Trophoblast cell (in vitro differentiated cells and primary cell): ENCODE data around the gene TMC8.

ENCODE experiments used
- DNase-seq, 2 donors: peaks; one replicate each; pipeline ENCODE4 v3.0.0-alpha.2; 2016
- H2AFZ ChIP-seq: 2 replicates; pipeline ENCODE4 v1.6.1; 2013; ENCODE audit warnings: low read length, moderate library complexity, mild to moderate bottlenecking; ENCODE audit not compliant: insufficient read depth, poor library complexity
- H2AK5ac ChIP-seq: 2 replicates; pipeline ENCODE4 v1.6.1; 2013; ENCODE audit warnings: mild to moderate bottlenecking, low read length
- H2BK120ac ChIP-seq: 2 replicates; pipeline ENCODE4 v1.6.1; 2013; ENCODE audit warnings: low read length, mild to moderate bottlenecking, moderate library complexity; ENCODE audit not compliant: insufficient read depth, poor library complexity
- H2BK12ac ChIP-seq: 2 replicates; pipeline ENCODE4 v1.6.1; 2013; ENCODE audit warnings: mild to moderate bottlenecking, low read length, moderate library complexity
- H2BK5ac ChIP-seq: 2 replicates; pipeline ENCODE4 v1.6.1; 2013; ENCODE audit warnings: low read length, low read depth, moderate library complexity, mild to moderate bottlenecking; ENCODE audit not compliant: poor library complexity
- H3K14ac ChIP-seq: 2 replicates; pipeline ENCODE4 v1.6.1; 2013; ENCODE audit warnings: mild to moderate bottlenecking, low read length
- H3K18ac ChIP-seq: 2 replicates; pipeline ENCODE4 v1.6.1; 2013; ENCODE audit warnings: mild to moderate bottlenecking, low read length
- H3K23ac ChIP-seq: 2 replicates; pipeline ENCODE4 v1.6.1; 2013; ENCODE audit warnings: low read length
- H3K27ac ChIP-seq: 2 replicates; pipeline ENCODE4 v1.5.1; 2013; ENCODE audit warnings: low read depth, mild to moderate bottlenecking, inconsistent platforms, low read length, moderate library complexity
- H3K27me3 ChIP-seq: 2 replicates; pipeline ENCODE4 v1.6.1; 2013; ENCODE audit warnings: inconsistent platforms, mild to moderate bottlenecking, low read length, moderate library complexity; ENCODE audit not compliant: insufficient read depth
- H3K36me3 ChIP-seq, 2 experiments: 1 replicate in 1 of 2; 2 replicates in 1 of 2; pipeline ENCODE4 v1.6.1; 2013; ENCODE audit warnings: low read length in 2 of 2, mild to moderate bottlenecking in 2 of 2, moderate library complexity in 1 of 2; ENCODE audit not compliant: insufficient read depth in 2 of 2, control insufficient read depth in 1 of 2
- H3K4ac ChIP-seq: 2 replicates; pipeline ENCODE4 v1.6.1; 2013; ENCODE audit warnings: low read depth, mild to moderate bottlenecking, low read length, moderate library complexity
- H3K4me1 ChIP-seq, 2 experiments: 1 replicate in 1 of 2; 2 replicates in 1 of 2; pipeline ENCODE4 v1.6.1; 2013; ENCODE audit warnings: low read length in 2 of 2, mild to moderate bottlenecking in 2 of 2, moderate library complexity in 1 of 2; ENCODE audit not compliant: insufficient read depth in 2 of 2, control insufficient read depth in 1 of 2
- H3K4me2 ChIP-seq: 2 replicates; pipeline ENCODE4 v1.6.1; 2013; ENCODE audit warnings: inconsistent platforms, mild to moderate bottlenecking, low read length, moderate library complexity
- H3K4me3 ChIP-seq: 2 replicates; pipeline ENCODE4 v1.5.1; 2013; ENCODE audit warnings: mild to moderate bottlenecking, low read depth, low read length, inconsistent platforms
- H3K79me1 ChIP-seq: one replicate; pipeline ENCODE4 v1.6.1; 2013; ENCODE audit warnings: low read length
- H3K79me2 ChIP-seq: 2 replicates; pipeline ENCODE4 v1.6.1; 2013; ENCODE audit warnings: low read length, mild to moderate bottlenecking; ENCODE audit not compliant: control insufficient read depth, insufficient read depth, poor library complexity
- H3K9ac ChIP-seq: 2 replicates; pipeline ENCODE4 v1.6.1; 2013; ENCODE audit warnings: mild to moderate bottlenecking, low read length
- H3K9me3 ChIP-seq: 2 replicates; pipeline ENCODE4 v1.6.1; 2013; ENCODE audit warnings: low read depth, mild to moderate bottlenecking, control low read depth, inconsistent platforms, low read length; ENCODE audit not compliant: insufficient read depth
- H4K12ac ChIP-seq: 2 replicates; pipeline ENCODE4 v1.6.1; 2013; ENCODE audit warnings: low read depth, mild to moderate bottlenecking, low read length, moderate library complexity
- H4K8ac ChIP-seq: 2 replicates; pipeline ENCODE4 v1.6.1; 2013; ENCODE audit warnings: low read depth, mild to moderate bottlenecking, low read length, moderate library complexity
- H4K91ac ChIP-seq: one replicate; pipeline ENCODE4 v1.6.1; 2013; ENCODE audit warnings: low read depth, mild to moderate bottlenecking, low read length, moderate library complexity
- WGBS: extraction: QIAGEN DNeasy Blood & Tissue Kit; methylation state at CpG from one replicate; pipeline ENCODE4 v1.1.7; 2013; ENCODE audit warnings: missing lambda C conversion rate; ENCODE audit not compliant: insufficient read length, insufficient coverage; ENCODE audit errors: extremely low coverage; 5-methylcytosine and 5-hydroxymethylcytosine counted together

The TMC8 gene

DNA sequence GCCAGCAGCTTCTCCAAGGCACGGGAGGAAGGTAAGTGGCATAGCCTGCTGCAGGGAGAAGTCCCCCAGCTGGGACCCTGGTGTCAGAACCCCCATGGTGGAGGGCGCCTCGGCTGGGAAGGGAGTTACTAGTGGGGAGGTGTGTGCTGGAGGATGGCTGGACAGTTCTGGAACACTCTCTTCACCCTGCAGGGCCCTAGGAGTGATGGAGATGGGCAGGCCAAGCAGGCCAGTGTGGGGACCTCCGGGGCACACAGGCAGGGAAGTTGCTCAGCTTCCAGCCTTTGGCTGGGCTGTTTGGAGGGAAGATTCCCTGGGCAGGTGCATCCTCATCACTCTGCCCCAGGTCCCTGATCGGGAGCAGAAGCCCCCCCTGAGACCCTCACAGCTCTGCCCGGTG is 16.3 kb downstream of the TMC8 start:
- no peaks in the 10 kb centered on the region for H3K9me3 ChIP-seq
- H2BK120ac ChIP-seq: no peak overlapping the region
- no peak overlapping the region for H3K14ac ChIP-seq
- H3K18ac ChIP-seq: no peak overlapping the region
- no peak overlapping the region for H3K23ac ChIP-seq
- no peak overlapping the region for H4K8ac ChIP-seq
- no CpG with 5 or more reads among the region's 6 CpGs for WGBS
- no peak overlapping the region for H2BK12ac ChIP-seq
- H3K9ac ChIP-seq: no peak overlapping the region
- H3K79me1 ChIP-seq: no peaks in the 10 kb centered on the region
- H3K4me1 ChIP-seq: peaks cover 2 to 4% of the 10 kb centered on the region in 2 experiments
- H3K79me2 ChIP-seq: no peaks in the 10 kb centered on the region
- H2AK5ac ChIP-seq: no peak overlapping the region
- no peak overlapping the region for H3K4me3 ChIP-seq
- no peak for DNase-seq
- H3K36me3 ChIP-seq: no peaks in the 10 kb centered on the region
- H2BK5ac ChIP-seq: no peak overlapping the region
- H3K4ac ChIP-seq: no peak overlapping the region
- no peak overlapping the region for H4K91ac ChIP-seq
- no peaks in the 10 kb centered on the region for H3K27me3 ChIP-seq
- no peak overlapping the region for H2AFZ ChIP-seq
- no peak overlapping the region for H4K12ac ChIP-seq
- no peak overlapping the region for H3K4me2 ChIP-seq
- H3K27ac ChIP-seq: no peak overlapping the region

DNA sequence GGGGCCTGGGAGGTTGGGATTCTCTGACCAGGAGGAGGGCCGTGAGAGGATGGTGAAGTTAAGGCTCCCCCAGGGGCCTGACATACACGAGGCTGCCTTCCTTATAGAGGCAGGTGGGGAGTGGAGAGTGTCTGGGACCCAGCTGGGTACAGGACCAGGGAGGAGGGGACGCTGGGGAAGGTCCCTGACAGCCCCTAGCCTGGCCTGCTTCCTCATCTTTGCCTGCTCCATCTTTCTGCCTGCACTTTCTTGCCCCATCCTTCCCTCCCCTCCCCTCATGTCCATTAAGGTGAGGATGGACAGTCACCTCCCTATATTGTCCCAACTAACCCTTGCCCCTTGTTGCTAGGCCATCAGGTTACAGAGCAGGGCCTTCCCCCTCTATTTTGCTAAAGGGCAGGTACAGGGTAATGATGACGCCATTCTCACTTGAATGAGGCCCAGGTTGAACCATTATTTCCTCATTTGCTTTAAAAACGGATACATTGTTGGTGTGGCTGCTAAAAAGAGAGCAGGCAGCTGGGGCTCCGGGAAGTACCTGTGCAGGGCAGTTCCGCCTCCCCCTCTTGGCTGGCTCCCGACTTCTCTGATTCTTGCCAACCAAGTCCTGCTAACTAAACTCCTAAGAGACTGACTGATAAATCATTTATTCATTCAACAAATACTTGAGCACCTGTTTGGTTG is 16.9 kb downstream of the TMC8 start:
- no peaks in the 10 kb centered on the region for H3K79me2 ChIP-seq
- H3K4ac ChIP-seq: no peak overlapping the region
- H3K4me1 ChIP-seq: peaks cover 2 to 5% of the 10 kb centered on the region in 2 experiments
- H3K9me3 ChIP-seq: no peaks in the 10 kb centered on the region
- no peak overlapping the region for H2BK5ac ChIP-seq
- H3K23ac ChIP-seq: no peak overlapping the region
- no peak overlapping the region for H4K91ac ChIP-seq
- H3K4me3 ChIP-seq: no peak overlapping the region
- H4K12ac ChIP-seq: no peak overlapping the region
- DNase-seq: no peak
- H3K27ac ChIP-seq: no peak overlapping the region
- H2BK12ac ChIP-seq: no peak overlapping the region
- H3K4me2 ChIP-seq: no peak overlapping the region
- H2BK120ac ChIP-seq: no peak overlapping the region
- no peak overlapping the region for H3K9ac ChIP-seq
- H3K18ac ChIP-seq: no peak overlapping the region
- no peaks in the 10 kb centered on the region for H3K79me1 ChIP-seq
- no peaks in the 10 kb centered on the region for H3K36me3 ChIP-seq
- no peak overlapping the region for H2AK5ac ChIP-seq
- no peak overlapping the region for H2AFZ ChIP-seq
- H3K14ac ChIP-seq: no peak overlapping the region
- H3K27me3 ChIP-seq: no peaks in the 10 kb centered on the region
- H4K8ac ChIP-seq: no peak overlapping the region
- no CpG with 5 or more reads among the region's 8 CpGs for WGBS

DNA sequence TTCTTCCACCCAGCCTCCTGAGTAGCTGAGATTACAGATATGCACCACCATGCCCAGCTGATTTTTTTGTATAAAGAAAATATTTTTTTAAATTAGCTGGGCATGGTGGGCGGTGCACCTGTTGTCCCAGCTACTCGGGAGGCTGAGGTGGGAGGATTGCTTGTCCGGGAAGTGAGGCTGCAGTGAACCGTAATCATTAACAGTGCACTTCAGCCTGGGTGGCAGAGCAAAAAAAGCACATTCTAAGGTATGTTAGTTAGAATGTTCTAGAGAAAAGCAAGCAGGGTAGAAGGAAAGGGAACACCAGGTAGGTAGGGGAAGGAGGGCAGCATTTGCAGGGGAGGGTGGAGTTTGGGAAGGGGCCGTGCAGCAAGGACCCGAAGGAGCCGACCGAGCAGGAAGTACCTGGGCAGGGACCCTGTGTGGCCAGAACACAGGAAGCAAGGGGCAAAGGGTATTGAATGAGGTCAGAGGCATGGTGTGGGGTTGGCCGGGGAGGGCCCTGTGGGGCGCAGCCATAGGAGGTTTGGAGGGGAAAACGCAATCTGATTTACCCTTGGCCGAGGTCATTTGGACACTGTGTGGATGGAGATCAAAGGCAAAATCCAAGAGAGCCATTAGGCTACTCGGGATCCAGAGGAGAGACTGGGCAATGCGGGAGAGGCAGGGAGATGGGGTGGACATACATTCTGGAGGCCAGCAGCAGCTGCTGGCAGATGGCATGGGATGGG is 17.9 kb downstream of the TMC8 start:
- Histone ChIP-seq H4K12ac (no peak overlapping the region), H3K79me2 (no peaks in the 10 kb centered on the region), H3K4ac (no peak overlapping the region), H4K8ac (no peak overlapping the region), H3K4me1 (peaks cover 2 to 5% of the 10 kb centered on the region in 2 experiments), H3K4me3 (no peak overlapping the region), H3K14ac (no peak overlapping the region), H3K9me3 (no peaks in the 10 kb centered on the region), H3K9ac (no peak overlapping the region), H3K4me2 (no peak overlapping the region), H3K18ac (no peak overlapping the region), H3K79me1 (no peaks in the 10 kb centered on the region), H3K23ac (no peak overlapping the region), H2BK5ac (no peak overlapping the region), H3K36me3 (no peaks in the 10 kb centered on the region), H4K91ac (no peak overlapping the region), H2AK5ac (no peak overlapping the region), H2BK12ac (no peak overlapping the region), H2AFZ (no peak overlapping the region), H3K27me3 (no peaks in the 10 kb centered on the region), H3K27ac (no peak overlapping the region), H2BK120ac (no peak overlapping the region)
- DNase-seq: no peak
- WGBS: no CpG with 5 or more reads among the region's 14 CpGs

DNA sequence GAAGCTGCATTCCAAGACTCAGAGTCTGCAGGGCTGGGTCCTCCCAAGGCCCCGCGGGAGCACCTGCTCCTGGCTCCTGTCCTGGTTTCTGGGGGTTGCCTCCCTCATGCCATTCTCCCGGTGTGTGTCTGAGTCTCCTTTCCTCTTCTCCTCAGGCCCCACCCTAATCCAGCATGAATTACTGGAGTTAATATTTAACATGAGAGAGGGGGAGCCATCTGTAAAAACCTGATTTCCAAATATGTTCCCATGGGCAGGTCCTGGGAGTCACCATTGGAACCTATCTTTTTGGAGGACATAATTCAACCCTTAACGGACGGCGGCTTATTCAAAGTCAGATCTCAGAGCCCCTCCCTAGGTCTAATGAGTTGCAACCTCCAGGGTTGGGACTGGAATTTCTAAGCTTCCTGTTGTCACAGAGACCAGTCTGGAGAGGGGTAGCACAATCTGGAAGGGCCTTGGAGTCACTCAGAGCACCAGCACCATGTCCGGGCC is 21.0 kb downstream of the TMC8 start:
- Histone ChIP-seq H3K18ac (no peak overlapping the region), H4K91ac (no peak overlapping the region), H2BK120ac (no peak overlapping the region), H3K9ac (no peak overlapping the region), H3K27ac (no peak overlapping the region), H4K8ac (no peak overlapping the region), H3K23ac (no peak overlapping the region), H3K27me3 (no peaks in the 10 kb centered on the region), H2BK5ac (no peak overlapping the region), H2BK12ac (no peak overlapping the region), H3K9me3 (no peaks in the 10 kb centered on the region), H3K14ac (no peak overlapping the region), H3K36me3 (no peaks in the 10 kb centered on the region), H3K4ac (no peak overlapping the region), H3K79me1 (no peaks in the 10 kb centered on the region), H3K79me2 (no peaks in the 10 kb centered on the region), H2AFZ (no peak overlapping the region), H3K4me3 (no peak overlapping the region), H2AK5ac (no peak overlapping the region), H3K4me2 (no peak overlapping the region), H3K4me1 (peaks cover 2 to 5% of the 10 kb centered on the region in 2 experiments), H4K12ac (no peak overlapping the region)
- no CpG with 5 or more reads among the region's 7 CpGs for WGBS
- no peak for DNase-seq
